Calu3 (cell line): ENCODE results near the gene DNAJB8. TPM values are rescaled to one million over a fixed set of nuclear protein-coding genes. Genes with fewer than 3 reads are reported as not detected.

Experiments used
- BruUV-seq: library from RNA; stranded (reverse); fragments of 400-500 nt; replicated peaks from 2 replicates; lab custom pipeline; 2021; lab: Mats Ljungman, UMichigan
- CTCF ChIA-PET: fragments of 300-600 bp; sonication (Branson Sonifier 250); formaldehyde crosslinking; loops from one replicate; lab custom pipeline; 2022; ENCODE audit warnings: antibody characterized with exemption; lab: Charles Lee
- DNase-seq: peaks from one replicate; pipeline ENCODE4 v3.0.0; 2022
- H3K27ac Mint-ChIP-seq: one replicate; pipeline ENCODE4 v1.8.0; 2022; ENCODE audit warnings: mixed read lengths; ENCODE audit not compliant: unreplicated experiment
- H3K27me3 Mint-ChIP-seq: one replicate; pipeline ENCODE4 v1.8.0; 2022; ENCODE audit warnings: mixed read lengths; ENCODE audit not compliant: unreplicated experiment
- H3K36me3 Mint-ChIP-seq: one replicate; pipeline ENCODE4 v1.8.0; 2022; ENCODE audit warnings: mild to moderate bottlenecking, moderate library complexity, mixed read lengths; ENCODE audit not compliant: insufficient read depth, unreplicated experiment
- H3K4me1 Mint-ChIP-seq: one replicate; pipeline ENCODE4 v1.8.0; 2022; ENCODE audit warnings: mild to moderate bottlenecking, low read depth, mixed read lengths; ENCODE audit not compliant: unreplicated experiment
- H3K4me3 Mint-ChIP-seq: one replicate; pipeline ENCODE4 v1.8.0; 2022; ENCODE audit warnings: mild to moderate bottlenecking, low read depth, moderate library complexity, mixed read lengths; ENCODE audit not compliant: unreplicated experiment
- H3K9me3 Mint-ChIP-seq: one replicate; pipeline ENCODE4 v1.8.0; 2022; ENCODE audit warnings: low read depth, mixed read lengths; ENCODE audit not compliant: unreplicated experiment
- CTCF ChIP-seq: fragments of 200-600 bp; IDR thresholded peaks from one replicate; pipeline ENCODE4 v1.8.0; 2022; ENCODE audit warnings: antibody characterized with exemption; ENCODE audit not compliant: unreplicated experiment
- intact Hi-C: fragments of 100-400 bp; cut with micrococcal nuclease; formaldehyde crosslinking; loops from one replicate; pipeline ENCODE4 v1.10.0; 2022; ENCODE audit not compliant: unreplicated experiment
- total RNA-seq: library from RNA; stranded (reverse); gene quantifications from 2 replicates; pipeline ENCODE4 v1.2.3, GENCODE V29; 2022

DNAJB8 gene
- total RNA-seq, 1 experiment from 2014 or later, result not detected

GRCh38 chr3:128436214-128436613 is 30.5 kb downstream of the DNAJB8 start:
- H3K4me3 Mint-ChIP-seq, result no peak overlapping the region
- H3K9me3 Mint-ChIP-seq, result no peaks in the 10 kb centered on the region
- H3K4me1 Mint-ChIP-seq, result peaks cover 27% of the 10 kb centered on the region
- H3K27me3 Mint-ChIP-seq, result peaks cover 45% of the 10 kb centered on the region
- H3K36me3 Mint-ChIP-seq, result peaks cover 25% of the 10 kb centered on the region
- no peak overlapping the region for H3K27ac Mint-ChIP-seq
- DNase-seq, result no peak
- BruUV-seq, result no TSS peak
- TF ChIP-seq CTCF, result no peak
- intact Hi-C loops, result no loop called here
- CTCF ChIA-PET, result interaction anchor here (0.5 to 0.6 kb wide), 2 partner anchors 21 to 47 kb away, joined by 4 to 10 read pairs; no protein-coding TSS in a partner anchor

- no peak overlapping the region for H3K4me3 Mint-ChIP-seq
- H3K9me3 Mint-ChIP-seq, result no peaks in the 10 kb centered on the region
- CTCF ChIA-PET, result interaction anchor here (0.5 to 1.6 kb wide), 5 partner anchors 14 to 54 kb away, joined by 3 to 7 read pairs (median 4); no protein-coding TSS in a partner anchor
- peaks cover 45% of the 10 kb centered on the region for H3K27me3 Mint-ChIP-seq
- no peak overlapping the region for H3K27ac Mint-ChIP-seq
- no peak for TF ChIP-seq CTCF
- no TSS peak for BruUV-seq
- H3K4me1 Mint-ChIP-seq, result peaks cover 27% of the 10 kb centered on the region
- peaks cover 25% of the 10 kb centered on the region for H3K36me3 Mint-ChIP-seq
- intact Hi-C loops, result loop anchor here (2.0 kb wide), 1 partner anchor 55 kb away; no protein-coding TSS in a partner anchor
- no peak for DNase-seq
These were observed 31.1 kb downstream of the DNAJB8 start for GRCh38 chr3:128435561-128435960.

- no TSS peak for BruUV-seq
- no peak for TF ChIP-seq CTCF
- Mint-ChIP-seq H3K27ac (no peak overlapping the region), H3K4me1 (peaks cover 27% of the 10 kb centered on the region), H3K36me3 (peaks cover 25% of the 10 kb centered on the region), H3K9me3 (no peaks in the 10 kb centered on the region), H3K4me3 (no peak overlapping the region), H3K27me3 (peaks cover 45% of the 10 kb centered on the region)
- intact Hi-C loops, result loop anchor here (2.0 kb wide), 1 partner anchor 56 kb away; no protein-coding TSS in a partner anchor
- CTCF ChIA-PET, result interaction anchor here (0.8 to 1.6 kb wide), 7 partner anchors 9 to 183 kb away, joined by 3 to 7 read pairs (median 4); no protein-coding TSS in a partner anchor
- peak; percentile 96 for DNase-seq
These were observed 31.6 kb downstream of the DNAJB8 start for GRCh38 chr3:128435058-128435457.

GRCh38 chr3:128434524-128434923 is 32.2 kb downstream of the DNAJB8 start:
- no peaks in the 10 kb centered on the region for H3K9me3 Mint-ChIP-seq
- peaks cover 42% of the 10 kb centered on the region for H3K27me3 Mint-ChIP-seq
- no peak for TF ChIP-seq CTCF
- intact Hi-C loops, result loop anchor here (2.0 kb wide), 1 partner anchor 56 kb away; no protein-coding TSS in a partner anchor
- no peak overlapping the region for H3K4me3 Mint-ChIP-seq
- no peak overlapping the region for H3K27ac Mint-ChIP-seq
- CTCF ChIA-PET, result interaction anchor here (0.8 to 1.6 kb wide), 6 partner anchors 8 to 183 kb away, joined by 3 to 7 read pairs (median 4); no protein-coding TSS in a partner anchor
- BruUV-seq, result no TSS peak
- no peak for DNase-seq
- peaks cover 27% of the 10 kb centered on the region for H3K4me1 Mint-ChIP-seq
- peaks cover 25% of the 10 kb centered on the region for H3K36me3 Mint-ChIP-seq
